CD4-positive, CD25-positive, alpha-beta regulatory T cell (primary cell): Measurements from ENCODE around the gene ASB5. TPM values are rescaled to one million over a fixed set of nuclear protein-coding genes. Genes with fewer than 3 reads are reported as not detected.

ENCODE experiments used
- ATAC-seq, 2 donors: fragments of 150-1000 bp; cut with Tn5 transposase; one replicate each; pipeline ENCODE4 v1.10.0; 2021; ENCODE audit warnings: low read depth in 2 of 2, moderate number of reproducible peaks in 2 of 2, moderate library complexity in 1 of 2
- DNase-seq, 3 donors: peaks; one replicate each; pipeline versions ENCODE4 v3.0.0 to v3.0.0-alpha.2; 2012 to 2022; ENCODE audit warnings: mixed read lengths in 1 of 3
- H3K27ac ChIP-seq: one replicate; pipeline ENCODE4 v1.7.0; 2013; ENCODE audit warnings: mild to moderate bottlenecking, low read length; ENCODE audit not compliant: insufficient read depth, poor library complexity, severe bottlenecking
- H3K27me3 ChIP-seq: one replicate; pipeline ENCODE4 v1.7.0; 2013; ENCODE audit warnings: low read length; ENCODE audit not compliant: control insufficient read depth, insufficient read depth
- H3K36me3 ChIP-seq: one replicate; pipeline ENCODE4 v1.7.0; 2013; ENCODE audit warnings: mild to moderate bottlenecking, low read length, moderate library complexity; ENCODE audit not compliant: control insufficient read depth, insufficient read depth
- H3K4me1 ChIP-seq: 2 replicates; pipeline ENCODE4 v1.7.0; 2013; ENCODE audit warnings: mild to moderate bottlenecking, low read length; ENCODE audit not compliant: insufficient read depth, control insufficient read depth, poor library complexity, severe bottlenecking
- H3K4me3 ChIP-seq: one replicate; pipeline ENCODE4 v1.7.0; 2013; ENCODE audit warnings: low read depth, mild to moderate bottlenecking, low read length, moderate library complexity
- H3K9me3 ChIP-seq, 2 experiments: 1 replicate in 1 of 2; 2 replicates in 1 of 2; pipeline ENCODE4 v1.7.0; 2013; ENCODE audit warnings: low read length in 2 of 2, mild to moderate bottlenecking in 1 of 2, moderate library complexity in 1 of 2; ENCODE audit not compliant: control insufficient read depth in 2 of 2
- H3K27ac Mint-ChIP-seq, 3 donors: one replicate each; pipeline ENCODE4 v1.8.0; 2020 to 2022; ENCODE audit warnings: mild to moderate bottlenecking in 3 of 3, mixed read lengths in 3 of 3, moderate library complexity in 2 of 3
- H3K27me3 Mint-ChIP-seq: one replicate; pipeline ENCODE4 v1.8.0; 2022; ENCODE audit warnings: mild to moderate bottlenecking, mixed read lengths
- H3K36me3 Mint-ChIP-seq: one replicate; pipeline ENCODE4 v1.8.0; 2020; ENCODE audit warnings: mixed read lengths
- H3K4me1 Mint-ChIP-seq, 4 donors: one replicate each; pipeline ENCODE4 v1.8.0; 2020 to 2022; ENCODE audit warnings: mixed read lengths in 4 of 4, mild to moderate bottlenecking in 1 of 4
- H3K4me3 Mint-ChIP-seq, 4 donors: one replicate each; pipeline ENCODE4 v1.8.0; 2020 to 2022; ENCODE audit warnings: mild to moderate bottlenecking in 4 of 4, mixed read lengths in 4 of 4, moderate library complexity in 3 of 4
- H3K9me3 Mint-ChIP-seq, 7 donors: one replicate each; pipeline ENCODE4 v1.8.0; 2020 to 2022; ENCODE audit warnings: mixed read lengths in 7 of 7, mild to moderate bottlenecking in 3 of 7, moderate library complexity in 2 of 7
- polyA plus RNA-seq, 4 donors: library from polyadenylated mRNA; unstranded; fragments of 300-500 nt; fragmentation: Illumina TruSeq; gene quantifications; one replicate each; pipeline ENCODE4 v1.2.3, GENCODE V29; 2021
- total RNA-seq: library from RNA; stranded (reverse); gene quantifications from one replicate; pipeline ENCODE4 v1.2.3, GENCODE V29; 2022

ASB5 gene
- total and polyA plus RNA-seq, 5 donors from 2014 or later = not detected

GRCh38 chr4:176276710-176277109, 7.7 kb upstream of the ASB5 start:
- Mint-ChIP-seq H3K9me3 (peaks cover 0 to 4% (median 0%) of the 10 kb centered on the region in 7 donors), H3K36me3 (no peaks in the 10 kb centered on the region), H3K27ac (no peak overlapping the region), H3K4me1 (no peaks in the 10 kb centered on the region), H3K4me3 (no peak overlapping the region), H3K27me3 (peaks cover 17% of the 10 kb centered on the region)
- H3K9me3 ChIP-seq = no peaks in the 10 kb centered on the region
- DNase-seq (no peak), ATAC-seq (no peak)
- H3K36me3 ChIP-seq = no peaks in the 10 kb centered on the region
- H3K27me3 ChIP-seq = peaks cover 6% of the 10 kb centered on the region
- no peak overlapping the region for H3K4me3 ChIP-seq
- H3K4me1 ChIP-seq = no peaks in the 10 kb centered on the region
- no peak overlapping the region for H3K27ac ChIP-seq

GRCh38 chr4:176274441-176274840, 5.4 kb upstream of the ASB5 start:
- ATAC-seq (no peak), DNase-seq (no peak)
- Mint-ChIP-seq H3K36me3 (no peaks in the 10 kb centered on the region), H3K9me3 (peaks cover 0 to under 1% (median 0%) of the 10 kb centered on the region in 7 donors), H3K4me3 (no peak overlapping the region), H3K4me1 (no peaks in the 10 kb centered on the region), H3K27ac (no peak overlapping the region), H3K27me3 (peaks cover 11% of the 10 kb centered on the region)
- H3K4me1 ChIP-seq = no peaks in the 10 kb centered on the region
- H3K27me3 ChIP-seq = peaks cover 6% of the 10 kb centered on the region
- no peaks in the 10 kb centered on the region for H3K36me3 ChIP-seq
- H3K9me3 ChIP-seq = no peaks in the 10 kb centered on the region
- no peak overlapping the region for H3K27ac ChIP-seq
- no peak overlapping the region for H3K4me3 ChIP-seq

- Mint-ChIP-seq H3K4me1 (no peaks in the 10 kb centered on the region), H3K36me3 (no peaks in the 10 kb centered on the region), H3K9me3 (no peaks in the 10 kb centered on the region), H3K4me3 (no peak overlapping the region), H3K27ac (no peak overlapping the region), H3K27me3 (peaks cover 10% of the 10 kb centered on the region)
- no peak overlapping the region for H3K4me3 ChIP-seq
- DNase-seq = no peak
- ATAC-seq = no peak
- H3K27me3 ChIP-seq = peaks cover 5% of the 10 kb centered on the region
- no peaks in the 10 kb centered on the region for H3K36me3 ChIP-seq
- H3K27ac ChIP-seq = no peak overlapping the region
- H3K4me1 ChIP-seq = no peaks in the 10 kb centered on the region
- no peaks in the 10 kb centered on the region for H3K9me3 ChIP-seq
Measured at GRCh38 chr4:176273736-176274135, 4.7 kb upstream of the ASB5 start.

GRCh38 chr4:176272799-176273198, 3.8 kb upstream of the ASB5 start:
- no peaks in the 10 kb centered on the region for H3K36me3 Mint-ChIP-seq

GRCh38 chr4:176271749-176272148, 2.7 kb upstream of the ASB5 start:
- peaks cover 3% of the 10 kb centered on the region for H3K27me3 ChIP-seq
- H3K27me3 Mint-ChIP-seq = peaks cover 3% of the 10 kb centered on the region
- no peaks in the 10 kb centered on the region for H3K9me3 ChIP-seq
- no peak overlapping the region for H3K27ac Mint-ChIP-seq
- no peaks in the 10 kb centered on the region for H3K36me3 Mint-ChIP-seq
- H3K4me3 ChIP-seq = no peak overlapping the region
- H3K9me3 Mint-ChIP-seq = no peaks in the 10 kb centered on the region
- H3K27ac ChIP-seq = no peak overlapping the region
- ATAC-seq = no peak
- no peak for DNase-seq
- no peaks in the 10 kb centered on the region for H3K4me1 ChIP-seq
- no peak overlapping the region for H3K4me3 Mint-ChIP-seq
- H3K4me1 Mint-ChIP-seq = no peaks in the 10 kb centered on the region
- H3K36me3 ChIP-seq = no peaks in the 10 kb centered on the region

More at GRCh38 chr4:176272799-176273198, 3.8 kb upstream of the ASB5 start:
- Histone ChIP-seq H3K4me1 (no peaks in the 10 kb centered on the region), H3K27me3 (peaks cover 3% of the 10 kb centered on the region), H3K27ac (no peak overlapping the region), H3K36me3 (no peaks in the 10 kb centered on the region), H3K9me3 (no peaks in the 10 kb centered on the region), H3K4me3 (no peak overlapping the region)
- peaks cover 8% of the 10 kb centered on the region for H3K27me3 Mint-ChIP-seq
- ATAC-seq (no peak), DNase-seq (no peak)
- H3K9me3 Mint-ChIP-seq = no peaks in the 10 kb centered on the region
- no peaks in the 10 kb centered on the region for H3K4me1 Mint-ChIP-seq
- no peak overlapping the region for H3K4me3 Mint-ChIP-seq
- H3K27ac Mint-ChIP-seq = no peak overlapping the region

GRCh38 chr4:176270669-176271068, 1.6 kb upstream of the ASB5 start:
- DNase-seq (no peak), ATAC-seq (no peak)
- Mint-ChIP-seq H3K9me3 (no peaks in the 10 kb centered on the region), H3K4me3 (no peak overlapping the region), H3K27me3 (no peaks in the 10 kb centered on the region), H3K4me1 (no peaks in the 10 kb centered on the region), H3K27ac (no peak overlapping the region), H3K36me3 (no peaks in the 10 kb centered on the region)
- Histone ChIP-seq H3K27me3 (peaks cover 3% of the 10 kb centered on the region), H3K27ac (no peak overlapping the region), H3K4me3 (no peak overlapping the region), H3K9me3 (no peaks in the 10 kb centered on the region), H3K4me1 (no peaks in the 10 kb centered on the region), H3K36me3 (no peaks in the 10 kb centered on the region)

GRCh38 chr4:176266026-176266425, 3.0 kb downstream of the ASB5 start:
- Histone ChIP-seq H3K9me3 (no peaks in the 10 kb centered on the region), H3K4me1 (no peaks in the 10 kb centered on the region), H3K36me3 (no peaks in the 10 kb centered on the region), H3K4me3 (no peak overlapping the region), H3K27me3 (peaks cover 2% of the 10 kb centered on the region), H3K27ac (no peak overlapping the region)
- no peaks in the 10 kb centered on the region for H3K9me3 Mint-ChIP-seq
- H3K27ac Mint-ChIP-seq = no peak overlapping the region
- no peak overlapping the region for H3K4me3 Mint-ChIP-seq
- DNase-seq (no peak), ATAC-seq (no peak)
- no peaks in the 10 kb centered on the region for H3K36me3 Mint-ChIP-seq
- H3K27me3 Mint-ChIP-seq = peaks cover 6% of the 10 kb centered on the region
- H3K4me1 Mint-ChIP-seq = no peaks in the 10 kb centered on the region

- no peaks in the 10 kb centered on the region for H3K36me3 Mint-ChIP-seq
Measured at GRCh38 chr4:176262243-176262642, 6.8 kb downstream of the ASB5 start.

More at GRCh38 chr4:176262243-176262642, 6.8 kb downstream of the ASB5 start:
- Mint-ChIP-seq H3K9me3 (no peaks in the 10 kb centered on the region), H3K4me3 (no peak overlapping the region), H3K27me3 (peaks cover 6% of the 10 kb centered on the region), H3K27ac (no peak overlapping the region), H3K4me1 (no peaks in the 10 kb centered on the region)
- H3K9me3 ChIP-seq = no peaks in the 10 kb centered on the region
- peaks cover 2% of the 10 kb centered on the region for H3K27me3 ChIP-seq
- no peaks in the 10 kb centered on the region for H3K4me1 ChIP-seq
- ATAC-seq (no peak), DNase-seq (no peak)
- no peaks in the 10 kb centered on the region for H3K36me3 ChIP-seq
- no peak overlapping the region for H3K27ac ChIP-seq
- H3K4me3 ChIP-seq = no peak overlapping the region
